ENCODE measurements around the gene SYP. TPM values are rescaled to one million over a fixed set of nuclear protein-coding genes. Genes with fewer than 3 reads are reported as not detected.

The SYP gene
- polyA plus RNA-seq, 1 of the 3 experiments (the other 2 are of a cell fraction): 0.76 TPM

DNA sequence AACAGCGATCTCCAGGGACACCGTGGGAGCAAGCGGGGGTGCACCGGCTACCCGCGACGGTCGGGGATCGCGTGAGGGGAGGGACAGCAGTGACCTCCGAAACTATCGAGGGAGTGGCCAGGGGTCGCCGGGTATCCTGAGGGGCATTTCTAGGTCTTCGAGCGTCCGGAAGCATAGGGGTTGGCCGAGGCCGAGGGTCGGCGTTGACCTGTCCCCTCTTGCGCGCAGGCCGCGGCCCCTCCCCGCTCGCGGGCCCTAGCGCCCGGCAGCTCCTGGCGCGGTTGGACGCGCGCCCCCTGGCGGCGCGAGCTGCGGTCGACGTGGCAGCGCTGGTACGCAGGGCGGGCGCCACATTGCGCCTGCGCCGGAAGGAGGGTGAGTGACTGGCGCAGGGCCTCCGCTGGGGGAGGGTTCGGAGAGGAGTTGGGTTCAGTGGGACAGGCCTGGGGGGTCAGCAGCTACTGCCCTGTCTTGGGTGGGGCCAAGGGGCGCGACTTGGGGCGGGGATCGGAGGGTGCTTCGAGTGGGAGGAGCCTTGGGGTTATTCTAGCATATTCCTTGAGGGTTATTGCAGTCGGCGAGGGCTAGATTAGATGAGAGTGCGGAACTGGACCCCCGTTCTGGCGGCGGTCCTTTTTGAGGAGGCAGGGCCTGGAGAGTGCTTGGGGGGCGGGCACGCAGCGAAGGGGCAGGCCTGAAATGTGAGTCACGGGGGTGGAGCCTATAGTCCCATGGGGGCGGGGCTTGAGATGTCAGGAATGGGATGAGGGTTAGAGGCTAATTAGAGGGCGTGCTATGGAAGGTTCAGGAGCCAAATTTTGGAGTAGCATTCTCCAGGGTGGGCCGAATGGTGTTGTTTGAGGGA, 36.2 kb downstream of the SYP start (continued):
- TF ChIP-seq, protein P1, sequence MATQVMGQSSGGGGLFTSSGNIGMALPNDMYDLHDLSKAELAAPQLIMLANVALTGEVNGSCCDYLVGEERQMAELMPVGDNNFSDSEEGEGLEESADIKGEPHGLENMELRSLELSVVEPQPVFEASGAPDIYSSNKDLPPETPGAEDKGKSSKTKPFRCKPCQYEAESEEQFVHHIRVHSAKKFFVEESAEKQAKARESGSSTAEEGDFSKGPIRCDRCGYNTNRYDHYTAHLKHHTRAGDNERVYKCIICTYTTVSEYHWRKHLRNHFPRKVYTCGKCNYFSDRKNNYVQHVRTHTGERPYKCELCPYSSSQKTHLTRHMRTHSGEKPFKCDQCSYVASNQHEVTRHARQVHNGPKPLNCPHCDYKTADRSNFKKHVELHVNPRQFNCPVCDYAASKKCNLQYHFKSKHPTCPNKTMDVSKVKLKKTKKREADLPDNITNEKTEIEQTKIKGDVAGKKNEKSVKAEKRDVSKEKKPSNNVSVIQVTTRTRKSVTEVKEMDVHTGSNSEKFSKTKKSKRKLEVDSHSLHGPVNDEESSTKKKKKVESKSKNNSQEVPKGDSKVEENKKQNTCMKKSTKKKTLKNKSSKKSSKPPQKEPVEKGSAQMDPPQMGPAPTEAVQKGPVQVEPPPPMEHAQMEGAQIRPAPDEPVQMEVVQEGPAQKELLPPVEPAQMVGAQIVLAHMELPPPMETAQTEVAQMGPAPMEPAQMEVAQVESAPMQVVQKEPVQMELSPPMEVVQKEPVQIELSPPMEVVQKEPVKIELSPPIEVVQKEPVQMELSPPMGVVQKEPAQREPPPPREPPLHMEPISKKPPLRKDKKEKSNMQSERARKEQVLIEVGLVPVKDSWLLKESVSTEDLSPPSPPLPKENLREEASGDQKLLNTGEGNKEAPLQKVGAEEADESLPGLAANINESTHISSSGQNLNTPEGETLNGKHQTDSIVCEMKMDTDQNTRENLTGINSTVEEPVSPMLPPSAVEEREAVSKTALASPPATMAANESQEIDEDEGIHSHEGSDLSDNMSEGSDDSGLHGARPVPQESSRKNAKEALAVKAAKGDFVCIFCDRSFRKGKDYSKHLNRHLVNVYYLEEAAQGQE (IDR thresholded peaks at IDR 0.05; ENCODE audit: low read depth, low read length): no peak
- no peak for TF ChIP-seq EZH2phosphoT487 (IDR thresholded peaks at IDR 0.05; ENCODE audit: borderline replicate concordance, low read depth)
- no peak for TF ChIP-seq ELF1 (IDR thresholded peaks at IDR 0.05)
- TF ChIP-seq, protein P2, sequence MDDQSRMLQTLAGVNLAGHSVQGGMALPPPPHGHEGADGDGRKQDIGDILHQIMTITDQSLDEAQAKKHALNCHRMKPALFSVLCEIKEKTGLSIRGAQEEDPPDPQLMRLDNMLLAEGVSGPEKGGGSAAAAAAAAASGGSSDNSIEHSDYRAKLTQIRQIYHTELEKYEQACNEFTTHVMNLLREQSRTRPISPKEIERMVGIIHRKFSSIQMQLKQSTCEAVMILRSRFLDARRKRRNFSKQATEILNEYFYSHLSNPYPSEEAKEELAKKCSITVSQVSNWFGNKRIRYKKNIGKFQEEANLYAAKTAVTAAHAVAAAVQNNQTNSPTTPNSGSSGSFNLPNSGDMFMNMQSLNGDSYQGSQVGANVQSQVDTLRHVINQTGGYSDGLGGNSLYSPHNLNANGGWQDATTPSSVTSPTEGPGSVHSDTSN (IDR thresholded peaks at IDR 0.05): peak; percentile 46

DNA sequence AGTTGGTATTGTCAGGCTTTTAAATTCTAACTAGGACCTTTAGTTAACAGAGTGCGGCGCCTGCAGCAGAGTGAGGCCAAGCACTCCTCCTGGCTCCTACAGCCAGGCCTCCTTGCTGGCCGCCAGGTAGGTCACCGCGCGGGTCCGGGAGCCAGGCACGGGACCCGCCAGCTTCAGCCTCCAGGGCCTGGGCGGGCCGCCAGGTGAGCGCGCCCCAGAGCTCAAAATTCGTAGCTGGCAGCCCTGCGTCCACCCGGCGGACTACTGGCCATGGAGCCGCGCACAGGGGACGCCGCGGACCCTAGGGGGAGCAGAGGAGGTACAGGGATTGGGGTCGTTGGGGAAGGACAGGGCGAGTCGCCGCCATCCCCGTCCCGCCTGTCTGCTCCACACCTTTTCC, 37.4 kb downstream of the SYP start, which contains the start of gene MAGIX:
TSS of gene MAGIX (plus strand) at position 139 of the 400 bp plus-strand sequence. CDS start at position 271, 132 bp downstream.
- Histone ChIP-seq H3K79me2 (ENCODE audit: insufficient read depth) (no peaks in the 10 kb centered on the region), H2AFZ (ENCODE audit: low read depth) (no peak within 1 kb of the TSS), H3K27me3 (ENCODE audit: insufficient read depth) (peaks cover 8% of the 10 kb centered on the region; the same call in 1 of the 2 replicates), H3K4me2 (no peak within 1 kb of the TSS), H3K9me2 (no peaks in the 10 kb centered on the region), H3K9me3 (no peaks in the 10 kb centered on the region), H3K9ac (no peak within 1 kb of the TSS), H3K4me1 (ENCODE audit: control insufficient read depth in 1 of 2, insufficient read depth in 2 of 2, low read depth in 1 of 2, low read length in 1 of 2) (peaks cover 4 to 11% of the 10 kb centered on the region in 2 experiments; a peak in 1 of 4 replicates), H3K36me3 (replicated peaks in 1 of 2; ENCODE audit: control insufficient read depth in 1 of 2, insufficient read depth in 2 of 2, low read length in 1 of 2) (no peaks in the 10 kb centered on the region), H4K20me1 (ENCODE audit: insufficient read depth) (no peaks in the 10 kb centered on the region), H3K4me3 (ENCODE audit: low read depth in 2 of 2, low read length in 1 of 2) (peak within 1 kb of the TSS; percentile 23 to 38; a peak in 3 of 4 replicates), H3F3A (replicated peaks; ENCODE audit: insufficient read depth) (peaks cover 7% of the 10 kb centered on the region), H3K27ac (ENCODE audit: low read depth in 2 of 2, low read length in 1 of 2) (peak within 1 kb of the TSS; percentile 28 to 72; a peak in 2 of 4 replicates)
- DNase-seq: no peak
- CTCF ChIA-PET: no interaction called here
- POLR2A ChIA-PET: no interaction called here
- WGBS (ENCODE audit: low lambda C conversion rate): 81% methylated on average over 13 of the region's 28 CpGs
- TF ChIP-seq GATA2 (CRISPR knock-in tag; IDR thresholded peaks at IDR 0.05): no peak
- no peak for TF ChIP-seq FOXM1 (IDR thresholded peaks at IDR 0.05; ENCODE audit: low read depth)
- no peak for TF ChIP-seq FOSL2 (IDR thresholded peaks at IDR 0.05; ENCODE audit: borderline replicate concordance, low read depth)
- TF ChIP-seq MXI1 (IDR thresholded peaks at IDR 0.05; ENCODE audit: low read depth, low read length): no peak
- no peak for TF ChIP-seq SMC3 (IDR thresholded peaks at IDR 0.05; ENCODE audit: low read depth, low read length)
- TF ChIP-seq, protein P3, sequence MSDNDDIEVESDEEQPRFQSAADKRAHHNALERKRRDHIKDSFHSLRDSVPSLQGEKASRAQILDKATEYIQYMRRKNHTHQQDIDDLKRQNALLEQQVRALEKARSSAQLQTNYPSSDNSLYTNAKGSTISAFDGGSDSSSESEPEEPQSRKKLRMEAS (IDR thresholded peaks at IDR 0.05; ENCODE audit: low read depth): no peak
- TF ChIP-seq GABPA (IDR thresholded peaks at IDR 0.05; ENCODE audit: low read depth): no peak
- TF ChIP-seq, protein P1 (IDR thresholded peaks at IDR 0.05; ENCODE audit: low read depth, low read length): no peak
- TF ChIP-seq SIN3A (IDR thresholded peaks at IDR 0.05; ENCODE audit: borderline replicate concordance, low read depth, low read length): no peak
- TF ChIP-seq, protein P4, sequence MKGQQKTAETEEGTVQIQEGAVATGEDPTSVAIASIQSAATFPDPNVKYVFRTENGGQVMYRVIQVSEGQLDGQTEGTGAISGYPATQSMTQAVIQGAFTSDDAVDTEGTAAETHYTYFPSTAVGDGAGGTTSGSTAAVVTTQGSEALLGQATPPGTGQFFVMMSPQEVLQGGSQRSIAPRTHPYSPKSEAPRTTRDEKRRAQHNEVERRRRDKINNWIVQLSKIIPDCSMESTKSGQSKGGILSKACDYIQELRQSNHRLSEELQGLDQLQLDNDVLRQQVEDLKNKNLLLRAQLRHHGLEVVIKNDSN (IDR thresholded peaks at IDR 0.05; ENCODE audit: borderline replicate concordance, low read depth): no peak
- TF ChIP-seq, protein P5, sequence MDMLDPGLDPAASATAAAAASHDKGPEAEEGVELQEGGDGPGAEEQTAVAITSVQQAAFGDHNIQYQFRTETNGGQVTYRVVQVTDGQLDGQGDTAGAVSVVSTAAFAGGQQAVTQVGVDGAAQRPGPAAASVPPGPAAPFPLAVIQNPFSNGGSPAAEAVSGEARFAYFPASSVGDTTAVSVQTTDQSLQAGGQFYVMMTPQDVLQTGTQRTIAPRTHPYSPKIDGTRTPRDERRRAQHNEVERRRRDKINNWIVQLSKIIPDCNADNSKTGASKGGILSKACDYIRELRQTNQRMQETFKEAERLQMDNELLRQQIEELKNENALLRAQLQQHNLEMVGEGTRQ (IDR thresholded peaks at IDR 0.05; ENCODE audit: borderline replicate concordance, low read depth, low read length): no peak
- no peak for TF ChIP-seq RAD21 (IDR thresholded peaks at IDR 0.05; ENCODE audit: low read length)
- no peak for TF ChIP-seq RXRA (IDR thresholded peaks at IDR 0.05; ENCODE audit: borderline replicate concordance, low read depth)

Data from SK-N-SH (cell line).